NB4 (cell line): ENCODE results near the gene MORC2.

Experiments used
- CTCF ChIP-seq: IDR thresholded peaks from one replicate; pipeline ENCODE4 v1.5.1; 2012; ENCODE audit warnings: low read depth, low read length
- MAX ChIP-seq: IDR thresholded peaks from 2 replicates; pipeline ENCODE4 v1.6.1; 2011; ENCODE audit warnings: low read depth, low read length
- MYC ChIP-seq: IDR thresholded peaks from 2 replicates; pipeline ENCODE4 v1.6.1; 2011; ENCODE audit warnings: low read depth, low read length
- POLR2A ChIP-seq: IDR thresholded peaks from 2 replicates; pipeline ENCODE4 v1.6.1; 2011; ENCODE audit warnings: mild to moderate bottlenecking; ENCODE audit not compliant: insufficient read length; ENCODE audit errors: extremely low read depth

GRCh38 chr22:30894371-30894740 is 74.2 kb downstream of the MORC2 start:
- TF ChIP-seq POLR2A (no peak), MYC (no peak), CTCF (no peak), MAX (no peak)
